UCSD-AML1 (cell line): ENCODE results near the gene EGLN2.
A peak's percentile ranks its signal among the peaks of the same experiment; 100 is the strongest.
"Not testable (repeated sequence)": the region's sequence is repeated elsewhere in the genome, so short reads cannot be mapped to it uniquely, and the experiment has no call there.

Source experiments
- DNase-seq: peaks from one replicate; lab custom pipeline; 2025; ENCODE audit not compliant: unreplicated experiment; lab: John Stamatoyannopoulos, UW

Gene EGLN2

DNA sequence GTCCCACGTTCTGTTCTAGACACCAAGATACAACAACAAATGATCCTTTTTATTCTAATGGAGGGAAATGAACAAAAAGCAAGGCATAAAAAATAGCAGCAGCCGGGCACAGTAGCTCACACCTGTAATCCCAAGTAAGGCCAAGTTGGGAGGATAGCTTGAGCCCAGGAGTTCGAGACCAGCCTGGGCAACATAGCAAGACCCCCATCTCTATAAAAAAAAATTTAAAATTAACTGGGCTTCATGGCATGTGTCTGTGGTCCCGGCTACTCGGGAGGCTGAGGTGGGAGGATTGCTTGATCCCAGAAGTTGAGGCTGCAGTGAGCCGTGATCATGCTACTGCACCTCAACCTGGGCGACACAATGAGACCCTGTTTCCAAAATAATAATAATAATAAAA, 22.6 kb upstream of the EGLN2 start:
- DNase-seq = no peak

DNA sequence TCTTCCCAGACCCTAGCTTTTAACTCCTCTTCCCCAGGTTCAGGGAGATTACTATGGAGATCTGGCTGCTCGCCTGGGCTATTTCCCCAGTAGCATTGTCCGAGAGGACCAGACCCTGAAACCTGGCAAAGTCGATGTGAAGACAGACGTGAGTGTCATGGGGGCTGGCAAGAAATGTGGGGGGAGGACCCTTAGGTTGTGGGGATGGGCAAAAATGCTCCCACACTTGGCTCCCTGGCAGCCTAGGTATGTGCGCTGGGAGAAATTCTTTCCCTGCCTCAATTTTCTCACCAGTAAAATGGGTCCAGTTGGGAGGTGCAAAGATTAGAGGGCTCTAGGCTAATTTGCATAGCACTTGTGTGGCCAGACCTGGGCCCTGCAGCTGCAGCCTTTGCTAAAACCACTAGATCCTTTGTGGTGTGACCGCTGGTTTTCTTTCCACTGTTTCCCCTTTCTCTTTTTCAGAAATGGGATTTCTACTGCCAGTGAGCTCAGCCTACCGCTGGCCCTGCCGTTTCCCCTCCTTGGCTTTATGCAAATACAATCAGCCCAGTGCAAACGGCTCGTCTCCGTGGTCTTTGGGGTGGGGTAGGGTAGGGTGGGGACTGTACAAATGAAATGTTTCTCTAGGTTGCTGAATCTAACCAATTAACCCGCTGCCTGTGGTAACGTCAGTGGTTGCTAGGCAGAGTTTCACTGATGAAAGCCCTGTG, 21.9 kb upstream of the EGLN2 start:
- DNase-seq = peak; percentile 90

DNA sequence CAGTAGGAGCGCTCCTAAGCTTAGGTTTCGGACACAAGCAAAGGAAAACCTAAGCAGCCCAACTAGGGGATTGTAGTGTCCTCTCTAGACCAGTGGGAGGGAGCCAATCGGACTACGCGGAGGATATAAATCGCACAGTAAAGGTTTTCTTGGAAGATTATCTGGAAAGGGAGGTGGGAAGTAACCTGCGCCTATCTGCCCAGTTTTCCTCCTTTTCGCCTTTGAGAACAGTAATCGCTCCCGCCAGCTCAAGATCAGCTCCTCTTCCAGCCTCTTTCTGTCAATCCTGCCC, 21.4 kb upstream of the EGLN2 start:
- no peak for DNase-seq

DNA sequence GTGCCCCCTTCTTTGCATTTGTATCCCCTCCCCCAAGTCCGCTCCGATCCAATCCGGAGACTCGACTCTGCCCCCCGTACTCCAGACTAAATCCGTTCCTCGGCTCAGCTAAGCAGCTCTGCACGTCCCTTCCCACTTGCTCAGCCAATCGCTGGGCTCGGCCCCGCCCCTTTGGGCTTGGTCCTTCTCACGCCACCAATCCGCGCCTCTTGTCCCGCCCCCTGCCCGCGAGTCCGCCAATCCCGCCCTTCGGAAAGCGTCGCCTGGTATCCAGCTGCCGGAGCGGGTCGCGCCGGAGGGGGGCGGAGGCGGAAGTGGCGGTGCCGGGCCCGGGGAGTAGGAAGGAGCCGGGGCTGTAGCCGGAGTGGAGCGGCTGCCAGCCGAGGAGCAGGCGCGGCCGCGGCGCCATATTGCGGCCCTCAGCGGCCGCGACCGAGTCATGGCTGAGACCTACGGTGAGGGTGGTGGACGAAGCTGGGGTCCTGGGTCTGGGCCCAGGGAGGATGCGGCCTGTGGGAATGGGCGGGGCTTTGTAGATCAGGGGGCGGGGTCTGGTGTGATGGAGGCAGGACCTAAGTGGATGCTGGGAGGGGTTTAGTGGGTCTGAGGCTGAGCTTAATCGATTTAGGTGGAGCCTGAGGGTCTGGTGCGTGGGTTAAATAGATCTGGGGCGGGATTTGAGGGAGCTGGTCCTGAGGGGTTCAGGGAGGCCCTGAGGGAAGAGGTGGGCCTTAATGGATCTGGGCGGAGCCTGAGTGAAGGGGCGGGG, 20.9 kb upstream of the EGLN2 start, which contains the start of gene RAB4B:
RAB4B (plus strand) TSS at position 311 of the 769 bp plus-strand sequence; CDS start at position 440, 129 bp downstream.
- peak; percentile 100 for DNase-seq

DNA sequence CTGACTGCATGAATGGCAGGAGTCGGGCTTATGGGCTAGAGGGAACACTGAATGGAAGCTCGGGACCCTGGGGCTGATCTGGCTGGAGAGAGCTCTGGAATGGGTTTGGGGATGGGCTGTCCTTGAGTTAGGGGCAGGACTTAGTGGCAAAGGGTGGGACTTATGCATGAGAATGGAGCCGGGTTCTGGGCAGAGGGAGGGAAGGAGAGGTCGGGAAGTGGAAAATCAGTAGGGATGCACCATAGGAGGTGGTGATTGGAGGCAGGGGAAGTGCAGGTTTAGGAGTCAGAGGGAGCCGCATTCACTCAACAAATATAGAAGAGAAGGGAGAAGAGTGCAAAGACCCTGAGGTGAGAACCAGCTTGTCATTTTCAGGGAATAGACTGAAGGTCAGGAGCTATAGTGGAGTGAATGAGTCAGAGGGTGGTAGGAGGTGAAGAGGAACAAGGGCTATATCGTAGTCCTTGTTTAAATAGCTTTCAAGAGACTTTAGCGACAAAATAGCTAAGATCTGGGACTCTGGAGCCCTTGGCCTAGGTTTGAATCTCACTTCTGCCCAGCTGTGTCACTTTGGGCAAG, 20.2 kb upstream of the EGLN2 start:
- no peak for DNase-seq

DNA sequence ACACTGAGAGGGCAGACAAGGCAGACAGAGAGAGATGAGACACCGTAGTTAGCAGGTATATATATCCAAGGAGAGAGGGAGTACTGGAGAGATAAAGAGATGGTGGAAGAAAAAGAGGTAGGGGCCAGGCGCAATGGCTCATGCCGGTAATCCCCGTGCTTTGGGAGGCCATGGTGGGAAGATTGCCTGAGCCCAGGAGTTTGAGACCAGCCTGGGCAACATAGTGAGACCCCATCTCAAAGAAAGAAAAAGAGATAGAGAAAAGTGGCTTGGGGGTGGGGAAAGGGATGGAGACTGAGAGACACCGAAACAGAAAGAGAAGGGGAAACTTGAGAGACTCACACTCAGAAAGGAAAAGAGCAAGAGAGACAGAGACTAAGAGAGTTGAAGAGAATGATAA, 18.4 kb upstream of the EGLN2 start:
- no peak for DNase-seq

DNA sequence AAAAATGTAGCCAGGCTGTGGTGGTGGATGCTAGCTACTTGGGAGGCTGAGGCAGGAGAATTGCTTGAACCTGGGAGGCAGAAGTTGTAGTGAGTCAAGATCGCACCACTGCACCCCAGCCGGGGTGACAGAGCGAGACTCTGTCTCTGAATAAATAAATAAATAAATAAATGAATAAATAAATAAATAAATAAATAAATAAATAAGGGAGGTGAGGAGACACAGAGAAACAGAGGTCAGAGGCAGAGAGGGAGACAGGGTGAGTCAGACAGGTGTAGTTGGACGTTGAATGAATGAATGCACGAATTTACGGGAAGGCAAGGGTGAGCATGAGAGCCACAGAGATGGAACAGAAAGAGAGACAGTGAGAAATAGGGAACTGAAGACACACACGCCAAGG, 17.9 kb upstream of the EGLN2 start:
- DNase-seq = no peak

DNA sequence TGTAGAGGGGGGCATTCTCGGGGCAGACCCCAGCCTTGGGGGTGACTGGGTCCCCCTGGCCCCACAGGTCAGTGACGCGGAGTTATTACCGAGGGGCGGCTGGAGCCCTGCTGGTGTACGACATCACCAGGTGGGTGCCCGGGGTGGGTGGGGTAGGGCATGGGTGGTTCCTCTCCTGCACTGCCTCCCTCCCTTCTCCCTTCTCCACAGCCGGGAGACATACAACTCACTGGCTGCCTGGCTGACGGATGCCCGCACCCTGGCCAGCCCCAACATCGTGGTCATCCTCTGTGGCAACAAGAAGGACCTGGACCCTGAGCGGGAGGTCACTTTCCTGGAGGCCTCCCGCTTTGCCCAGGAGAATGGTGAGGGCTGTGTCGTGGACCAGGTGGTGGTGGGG, 15.3 kb upstream of the EGLN2 start:
- DNase-seq = no peak

DNA sequence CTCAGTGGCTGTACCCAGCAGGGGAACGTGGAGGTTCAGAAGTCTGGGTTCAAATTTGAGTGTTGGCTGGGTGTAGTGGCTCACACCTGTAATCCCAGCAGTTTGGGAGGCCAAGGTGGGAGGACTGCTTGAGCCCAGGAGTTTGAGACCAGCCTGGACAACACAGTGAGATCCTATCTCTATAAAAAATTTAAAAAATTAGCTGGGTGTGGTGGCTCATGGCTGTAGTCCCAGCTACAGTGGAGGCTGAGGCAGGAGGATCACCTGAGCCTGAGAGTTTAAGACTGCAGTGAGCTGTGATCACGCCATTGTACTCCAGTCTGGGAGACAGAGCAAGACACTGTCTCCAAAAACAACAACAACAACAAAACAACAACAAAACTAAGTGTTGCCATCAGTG, 14.8 kb upstream of the EGLN2 start:
- DNase-seq = not testable (repeated sequence)

DNA sequence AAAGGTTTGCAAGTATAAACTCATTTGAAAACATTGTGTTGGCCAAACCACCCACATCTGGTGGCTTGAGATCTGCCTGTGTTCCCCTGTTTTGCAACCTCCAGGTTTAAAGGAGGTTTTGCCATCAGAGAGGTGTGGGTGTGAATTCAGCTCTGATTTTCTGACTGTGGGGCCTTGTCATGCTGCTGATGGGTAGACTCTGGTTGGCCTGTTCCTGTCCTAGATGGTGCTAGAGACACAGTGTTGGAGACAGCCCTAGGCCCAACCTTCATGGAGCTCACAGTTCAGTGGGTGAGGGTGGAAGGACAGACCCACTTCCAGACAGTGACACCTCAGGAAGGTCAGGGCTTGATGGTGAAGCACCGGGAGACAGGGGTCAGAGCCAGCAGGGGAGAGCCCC, 13.5 kb upstream of the EGLN2 start:
- no peak for DNase-seq

DNA sequence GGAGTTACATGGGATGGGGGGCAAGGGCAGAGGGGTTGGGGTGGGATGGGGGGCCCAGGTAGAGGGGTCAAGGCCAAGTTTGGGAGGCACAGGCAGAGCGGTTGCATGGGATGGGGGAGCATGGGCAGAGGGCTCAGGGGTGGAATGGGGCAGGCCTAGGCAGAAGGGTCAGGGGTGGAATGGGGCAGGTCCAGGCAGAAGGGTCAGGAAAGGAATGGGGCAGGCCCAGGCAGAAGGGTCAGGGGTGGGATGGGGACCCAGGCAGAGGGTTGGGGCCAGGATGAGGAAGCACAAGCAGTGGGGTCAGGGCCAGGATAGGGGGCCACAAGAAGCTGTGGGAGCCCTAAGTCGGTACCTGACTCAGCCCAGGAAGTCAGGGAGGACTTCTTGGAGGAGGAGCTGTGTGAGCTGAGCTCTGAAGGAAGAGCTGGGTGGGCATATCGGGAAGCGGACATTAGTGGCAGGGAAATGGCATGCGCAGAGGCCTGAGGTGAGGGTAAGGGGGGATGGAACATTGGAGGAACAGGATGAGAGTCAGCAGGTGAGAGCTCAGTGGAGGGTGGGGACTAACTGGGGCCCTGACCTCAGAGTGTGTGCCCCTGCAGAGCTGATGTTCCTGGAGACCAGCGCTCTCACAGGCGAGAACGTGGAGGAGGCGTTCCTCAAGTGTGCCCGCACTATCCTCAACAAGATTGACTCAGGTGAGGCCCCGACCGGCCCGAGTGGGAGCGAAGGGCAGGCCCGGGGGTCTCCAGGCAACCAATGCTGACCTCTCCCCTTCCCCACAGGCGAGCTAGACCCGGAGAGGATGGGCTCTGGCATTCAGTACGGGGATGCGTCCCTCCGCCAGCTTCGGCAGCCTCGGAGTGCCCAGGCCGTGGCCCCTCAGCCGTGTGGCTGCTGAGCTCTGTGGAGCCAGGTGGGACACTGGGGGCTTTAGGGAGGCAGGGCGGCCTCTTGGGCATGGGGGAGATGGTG, 12.6 kb upstream of the EGLN2 start:
- DNase-seq = no peak

DNA sequence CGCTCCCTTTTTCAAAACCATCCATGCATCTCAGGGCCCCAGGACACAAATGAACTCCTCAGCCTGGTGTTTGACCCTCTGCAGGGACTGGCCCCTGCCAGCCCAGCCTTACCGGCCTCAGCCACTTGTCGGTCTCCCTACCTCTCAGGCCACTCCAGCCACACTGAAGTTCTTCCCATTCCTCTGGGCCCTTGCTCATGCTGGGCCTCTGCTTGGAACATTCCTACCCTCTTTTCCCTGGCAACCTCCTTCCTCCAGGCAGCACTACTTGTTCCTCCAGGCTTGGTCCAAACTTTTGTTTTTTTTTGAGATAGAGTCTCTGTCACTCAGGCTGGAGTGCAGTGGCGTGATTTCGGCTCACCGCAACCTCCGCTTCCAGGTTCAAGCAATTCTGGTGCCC, 7.6 kb upstream of the EGLN2 start:
- no peak for DNase-seq

DNA sequence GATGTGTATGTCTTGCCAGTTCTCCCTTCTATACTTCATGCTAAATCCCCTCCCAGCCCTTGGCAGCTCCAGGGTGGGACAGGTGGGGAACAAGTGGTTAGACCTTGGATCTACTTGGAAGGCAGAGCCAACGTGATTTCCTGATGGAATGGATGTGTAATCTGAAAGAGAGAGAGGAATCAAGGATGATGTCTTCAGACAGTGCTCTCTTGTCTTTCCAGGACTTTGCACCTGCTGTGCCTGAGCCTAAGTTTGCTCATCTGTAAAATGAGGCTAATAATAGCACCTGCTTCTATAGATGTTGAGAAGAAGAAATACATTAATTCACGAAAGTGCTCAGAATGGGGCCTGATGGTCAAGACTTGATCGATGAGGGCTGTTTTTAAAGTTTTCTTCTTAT, 7.0 kb upstream of the EGLN2 start:
- DNase-seq = no peak

DNA sequence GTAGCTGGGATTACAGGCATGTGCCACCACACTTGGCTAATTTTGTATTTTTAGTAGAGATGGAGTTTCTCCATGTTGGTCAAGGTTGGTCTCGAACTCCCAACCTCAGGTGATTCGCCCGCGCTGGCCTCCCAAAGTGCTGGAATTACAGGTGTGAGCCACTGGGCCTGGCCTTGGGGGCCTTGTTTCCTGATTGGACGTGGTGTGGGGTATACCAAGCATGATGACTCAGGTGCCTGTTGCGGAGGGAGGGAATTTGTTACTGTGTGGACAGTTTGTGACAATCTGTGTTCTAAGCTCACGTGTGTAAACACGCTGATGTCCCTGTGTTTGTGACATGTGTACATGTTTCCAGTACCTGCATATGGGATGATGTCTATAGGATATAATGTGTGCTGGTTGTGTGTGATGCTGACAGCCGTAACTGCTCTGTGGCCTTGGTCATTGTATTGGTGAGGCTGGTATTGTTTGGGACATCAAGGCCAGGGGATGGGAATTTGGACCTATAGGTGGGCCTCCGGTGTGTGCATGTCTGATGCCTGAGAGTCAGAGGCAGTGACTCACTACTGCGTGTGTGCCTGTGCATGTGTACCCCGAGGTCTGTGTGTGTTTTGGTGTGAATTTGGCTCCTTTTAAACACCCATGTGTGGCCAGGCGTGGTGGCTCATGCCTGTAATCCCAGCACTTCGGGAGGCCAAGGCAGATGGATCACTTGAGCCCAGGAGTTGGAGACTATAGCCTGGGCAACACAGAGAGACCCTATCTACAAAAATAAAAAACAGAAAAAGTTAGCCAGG, 1.6 kb upstream of the EGLN2 start:
- no peak for DNase-seq

DNA sequence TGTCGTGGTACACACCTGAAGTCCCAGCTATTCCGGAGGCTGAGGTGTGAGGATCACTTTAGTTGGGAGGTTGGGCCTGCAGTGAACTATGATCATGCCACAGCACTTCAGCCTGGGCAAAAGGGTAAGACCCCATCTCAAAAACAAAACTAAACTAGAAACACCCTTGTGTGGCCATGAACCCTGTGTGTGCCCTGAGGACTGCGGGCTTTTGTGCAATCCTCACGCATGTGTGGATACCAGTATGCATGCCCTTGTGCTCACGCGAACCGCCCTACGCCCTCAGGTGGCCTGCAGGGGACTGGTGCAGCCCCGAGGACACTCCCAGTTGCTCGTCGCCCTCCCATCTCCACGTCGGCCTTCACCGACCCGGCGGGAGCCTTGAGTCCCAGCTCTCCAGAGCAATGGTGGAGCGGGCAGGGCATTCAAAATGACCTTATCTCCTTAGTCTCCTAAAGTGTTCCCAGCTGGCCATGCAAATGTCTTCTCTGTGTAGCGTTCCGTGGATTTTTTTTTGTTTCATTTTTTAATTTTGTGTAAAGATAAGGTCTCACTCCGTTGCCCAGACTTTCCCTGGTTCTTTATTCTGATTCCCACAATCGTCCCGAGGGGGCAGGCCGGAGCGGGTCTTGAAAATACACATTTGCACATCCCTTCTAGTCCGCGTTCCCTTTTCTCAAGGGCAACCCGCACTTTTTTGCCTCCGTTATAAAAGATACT, 868 bp upstream of the EGLN2 start:
- DNase-seq = peak; percentile 86

DNA sequence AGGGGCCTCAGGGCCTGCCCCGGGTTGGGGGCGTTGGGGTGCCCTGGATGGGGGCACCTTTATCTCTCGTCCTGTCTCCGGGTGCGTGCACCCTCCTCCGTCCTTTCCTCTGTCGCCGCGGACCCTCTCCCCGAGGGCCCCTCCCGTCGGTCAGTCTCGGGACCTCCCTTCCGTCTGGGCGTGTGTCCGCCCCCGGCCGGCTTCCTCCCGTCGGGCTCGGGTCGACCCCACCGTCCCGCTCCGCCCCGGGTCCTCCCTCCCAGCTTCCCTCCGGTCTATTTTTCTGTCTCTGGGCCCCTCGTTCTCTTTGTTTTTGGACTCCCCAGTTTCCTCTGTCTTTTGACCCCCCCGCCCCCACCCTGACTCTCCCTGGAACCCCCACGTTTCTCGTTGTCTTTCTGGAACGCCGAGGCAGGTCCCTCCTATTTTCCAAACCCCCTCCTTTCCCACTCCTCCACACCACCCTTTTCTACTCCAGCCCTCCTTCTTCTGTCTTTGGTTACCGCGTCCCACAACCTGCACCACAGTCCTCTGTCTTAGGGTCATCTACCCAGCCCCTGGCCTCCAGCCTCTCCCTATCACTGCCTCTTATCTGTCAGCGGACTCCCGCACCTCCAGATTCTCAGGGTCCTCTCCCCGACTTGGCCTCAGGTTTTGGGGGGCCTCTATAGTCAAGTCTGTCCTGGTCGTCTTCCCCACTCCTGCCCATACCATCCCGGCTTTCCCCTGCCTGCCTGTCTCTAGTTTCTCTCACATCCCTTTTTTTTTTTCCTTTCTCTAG, 757 bp downstream of the EGLN2 start:
- peak; percentile 60 for DNase-seq

DNA sequence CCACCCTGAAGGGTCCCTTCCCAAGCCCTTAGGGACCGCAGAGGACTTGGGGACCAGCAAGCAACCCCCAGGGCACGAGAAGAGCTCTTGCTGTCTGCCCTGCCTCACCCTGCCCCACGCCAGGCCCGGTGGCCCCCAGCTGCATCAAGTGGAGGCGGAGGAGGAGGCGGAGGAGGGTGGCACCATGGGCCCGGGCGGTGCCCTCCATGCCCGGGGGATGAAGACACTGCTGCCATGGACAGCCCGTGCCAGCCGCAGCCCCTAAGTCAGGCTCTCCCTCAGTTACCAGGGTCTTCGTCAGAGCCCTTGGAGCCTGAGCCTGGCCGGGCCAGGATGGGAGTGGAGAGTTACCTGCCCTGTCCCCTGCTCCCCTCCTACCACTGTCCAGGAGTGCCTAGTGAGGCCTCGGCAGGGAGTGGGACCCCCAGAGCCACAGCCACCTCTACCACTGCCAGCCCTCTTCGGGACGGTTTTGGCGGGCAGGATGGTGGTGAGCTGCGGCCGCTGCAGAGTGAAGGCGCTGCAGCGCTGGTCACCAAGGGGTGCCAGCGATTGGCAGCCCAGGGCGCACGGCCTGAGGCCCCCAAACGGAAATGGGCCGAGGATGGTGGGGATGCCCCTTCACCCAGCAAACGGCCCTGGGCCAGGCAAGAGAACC, 1.5 kb downstream of the EGLN2 start:
- no peak for DNase-seq

DNA sequence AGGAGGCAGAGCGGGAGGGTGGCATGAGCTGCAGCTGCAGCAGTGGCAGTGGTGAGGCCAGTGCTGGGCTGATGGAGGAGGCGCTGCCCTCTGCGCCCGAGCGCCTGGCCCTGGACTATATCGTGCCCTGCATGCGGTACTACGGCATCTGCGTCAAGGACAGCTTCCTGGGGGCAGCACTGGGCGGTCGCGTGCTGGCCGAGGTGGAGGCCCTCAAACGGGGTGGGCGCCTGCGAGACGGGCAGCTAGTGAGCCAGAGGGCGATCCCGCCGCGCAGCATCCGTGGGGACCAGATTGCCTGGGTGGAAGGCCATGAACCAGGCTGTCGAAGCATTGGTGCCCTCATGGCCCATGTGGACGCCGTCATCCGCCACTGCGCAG, 2.0 kb downstream of the EGLN2 start:
- no peak for DNase-seq
